ENCODE results near the gene ZNF844. TPM values are rescaled to one million over a fixed set of nuclear protein-coding genes. Genes with fewer than 3 reads are reported as not detected.
"Not testable (repeated sequence)": the region's sequence is repeated elsewhere in the genome, so short reads cannot be mapped to it uniquely, and the experiment has no call there.

Gene ZNF844
- polyA plus RNA-seq, 1 donor from 2014 or later: 11.1 TPM

DNA sequence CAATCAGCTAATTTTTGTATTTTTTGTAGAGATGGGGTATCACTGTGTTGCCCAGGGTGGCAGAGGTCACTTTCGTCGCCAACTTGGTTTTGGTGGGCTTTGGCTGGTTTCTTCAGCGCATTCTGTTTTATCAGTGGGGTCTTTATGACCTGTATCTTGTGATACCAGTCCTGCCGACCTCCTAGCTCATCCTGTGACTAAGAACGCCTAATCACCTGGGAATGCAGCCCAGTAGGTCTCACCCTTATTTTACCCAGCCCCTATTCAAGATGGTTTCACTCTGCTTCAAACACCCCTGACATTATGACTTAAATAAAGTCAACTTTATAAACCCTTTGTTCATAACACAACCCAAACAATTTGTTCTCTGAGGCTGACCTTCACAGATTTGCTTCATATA is 8.7 kb upstream of the ZNF844 start:
- Histone ChIP-seq H3K9ac (ENCODE audit: low read length) (no peak overlapping the region), H3K27me3 (ENCODE audit: insufficient read depth, low read depth, low read length) (no peaks in the 10 kb centered on the region), H3K9me2 (ENCODE audit: insufficient read depth, low read length) (no peaks in the 10 kb centered on the region), H3F3A (ENCODE audit: insufficient read depth, low read length, poor library complexity, severe bottlenecking) (no peaks in the 10 kb centered on the region), H3K79me2 (replicated peaks; ENCODE audit: insufficient read depth, low read length) (no peaks in the 10 kb centered on the region), H4K20me1 (ENCODE audit: insufficient read depth) (no peaks in the 10 kb centered on the region), H2AFZ (ENCODE audit: low read depth, low read length) (no peak overlapping the region), H3K27ac (ENCODE audit: low read length) (no peak overlapping the region), H3K4me2 (ENCODE audit: low read length) (no peak overlapping the region), H3K36me3 (ENCODE audit: insufficient read depth, low read length) (no peaks in the 10 kb centered on the region), H3K4me3 (ENCODE audit: low read length) (no peak overlapping the region), H3K9me3 (ENCODE audit: low read length) (no peaks in the 10 kb centered on the region)
- TF ChIP-seq RAD21 (conservative IDR thresholded peaks at IDR 0.05) (no peak), MXI1 (conservative IDR thresholded peaks at IDR 0.05; ENCODE audit: poor library complexity, severe bottlenecking) (no peak), POLR2AphosphoS5 (IDR thresholded peaks at IDR 0.05) (no peak), EP300 (conservative IDR thresholded peaks at IDR 0.05; ENCODE audit: poor library complexity, severe bottlenecking) (no peak), EZH2 (IDR thresholded peaks at IDR 0.05; ENCODE audit: borderline replicate concordance, insufficient read depth, low read length, poor library complexity, severe bottlenecking) (no peak)

DNA sequence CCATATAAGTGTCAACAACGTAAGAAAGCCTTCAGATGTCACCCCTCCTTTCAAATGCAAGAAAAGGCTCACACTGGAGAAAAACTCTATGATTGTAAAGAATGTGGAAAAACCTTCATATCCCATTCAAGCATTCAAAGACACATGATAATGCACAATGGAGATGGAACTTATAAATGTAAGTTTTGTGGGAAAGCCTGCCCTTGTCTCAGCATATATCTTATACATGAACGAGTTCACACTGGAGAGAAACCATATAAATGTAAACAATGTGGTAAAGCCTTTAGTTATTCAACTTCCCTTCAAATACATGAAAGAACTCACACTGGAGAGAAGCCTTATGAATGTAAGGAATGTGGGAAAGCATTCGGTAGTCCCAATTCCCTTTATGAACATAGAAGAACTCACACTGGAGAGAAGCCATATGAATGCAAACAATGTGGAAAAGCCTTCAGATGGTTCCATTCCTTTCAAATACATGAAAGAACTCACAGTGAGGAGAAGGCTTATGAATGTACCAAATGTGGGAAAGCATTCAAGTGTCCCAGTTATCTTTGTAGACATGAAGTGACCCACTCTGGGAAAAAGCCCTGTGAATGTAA is 11.1 kb downstream of the ZNF844 start:
- H3K4me3 ChIP-seq (ENCODE audit: low read length): no peak overlapping the region

DNA sequence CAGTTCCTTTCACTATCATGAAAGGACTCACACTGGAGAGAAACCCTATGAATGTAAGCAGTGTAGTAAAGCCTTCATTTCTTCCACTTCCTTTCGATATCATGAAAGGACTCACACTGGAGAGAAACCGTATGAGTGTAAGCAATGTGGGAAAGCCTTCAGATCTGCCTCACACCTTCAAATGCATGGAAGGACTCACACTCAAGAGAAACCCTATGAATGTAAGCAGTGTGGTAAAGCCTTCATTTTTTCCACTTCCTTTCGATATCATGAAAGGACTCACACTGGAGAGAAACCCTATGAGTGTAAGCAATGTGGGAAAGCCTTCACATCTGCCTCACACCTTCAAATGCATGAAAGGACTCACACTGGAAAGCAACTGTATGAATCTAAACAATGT is 11.8 kb downstream of the ZNF844 start:
- H3K27ac ChIP-seq (ENCODE audit: low read length); H3K9ac ChIP-seq (ENCODE audit: low read length); H3K4me2 ChIP-seq (ENCODE audit: low read length); H4K20me1 ChIP-seq (ENCODE audit: insufficient read depth); H3K9me2 ChIP-seq (ENCODE audit: insufficient read depth, low read length); H2AFZ ChIP-seq (ENCODE audit: low read depth, low read length); H3K4me3 ChIP-seq (ENCODE audit: low read length); H3F3A ChIP-seq (ENCODE audit: insufficient read depth, low read length, poor library complexity, severe bottlenecking); H3K27me3 ChIP-seq (ENCODE audit: insufficient read depth, low read depth, low read length): not testable (repeated sequence)
- H3K9me3 ChIP-seq (ENCODE audit: low read length): peaks cover 45% of the 10 kb centered on the region
- H3K79me2 ChIP-seq (replicated peaks; ENCODE audit: insufficient read depth, low read length): peaks cover 14% of the 10 kb centered on the region
- peaks cover 46% of the 10 kb centered on the region for H3K36me3 ChIP-seq (ENCODE audit: insufficient read depth, low read length)

More for the DNA sequence above, 11.1 kb downstream of the ZNF844 start:
- H3K27ac ChIP-seq (ENCODE audit: low read length): no peak overlapping the region
- H3K79me2 ChIP-seq (replicated peaks; ENCODE audit: insufficient read depth, low read length): peaks cover 19% of the 10 kb centered on the region
- no peaks in the 10 kb centered on the region for H3K27me3 ChIP-seq (ENCODE audit: insufficient read depth, low read depth, low read length)
- TF ChIP-seq, protein P1, sequence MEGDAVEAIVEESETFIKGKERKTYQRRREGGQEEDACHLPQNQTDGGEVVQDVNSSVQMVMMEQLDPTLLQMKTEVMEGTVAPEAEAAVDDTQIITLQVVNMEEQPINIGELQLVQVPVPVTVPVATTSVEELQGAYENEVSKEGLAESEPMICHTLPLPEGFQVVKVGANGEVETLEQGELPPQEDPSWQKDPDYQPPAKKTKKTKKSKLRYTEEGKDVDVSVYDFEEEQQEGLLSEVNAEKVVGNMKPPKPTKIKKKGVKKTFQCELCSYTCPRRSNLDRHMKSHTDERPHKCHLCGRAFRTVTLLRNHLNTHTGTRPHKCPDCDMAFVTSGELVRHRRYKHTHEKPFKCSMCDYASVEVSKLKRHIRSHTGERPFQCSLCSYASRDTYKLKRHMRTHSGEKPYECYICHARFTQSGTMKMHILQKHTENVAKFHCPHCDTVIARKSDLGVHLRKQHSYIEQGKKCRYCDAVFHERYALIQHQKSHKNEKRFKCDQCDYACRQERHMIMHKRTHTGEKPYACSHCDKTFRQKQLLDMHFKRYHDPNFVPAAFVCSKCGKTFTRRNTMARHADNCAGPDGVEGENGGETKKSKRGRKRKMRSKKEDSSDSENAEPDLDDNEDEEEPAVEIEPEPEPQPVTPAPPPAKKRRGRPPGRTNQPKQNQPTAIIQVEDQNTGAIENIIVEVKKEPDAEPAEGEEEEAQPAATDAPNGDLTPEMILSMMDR (IDR thresholded peaks at IDR 0.05; ENCODE audit: poor library complexity, severe bottlenecking): no peak
- TF ChIP-seq RAD21 (conservative IDR thresholded peaks at IDR 0.05) (no peak), TAF1 (IDR thresholded peaks at IDR 0.05; ENCODE audit: low read depth) (no peak), EP300 (conservative IDR thresholded peaks at IDR 0.05; ENCODE audit: poor library complexity, severe bottlenecking) (no peak), MXI1 (conservative IDR thresholded peaks at IDR 0.05; ENCODE audit: poor library complexity, severe bottlenecking) (no peak), EZH2 (IDR thresholded peaks at IDR 0.05; ENCODE audit: borderline replicate concordance, insufficient read depth, low read length, poor library complexity, severe bottlenecking) (no peak), REST (IDR thresholded peaks at IDR 0.05; ENCODE audit: borderline replicate concordance) (no peak), POLR2AphosphoS5 (IDR thresholded peaks at IDR 0.05) (no peak), SMC3 (conservative IDR thresholded peaks at IDR 0.05; ENCODE audit: poor library complexity) (no peak)
- no peaks in the 10 kb centered on the region for H3K9me2 ChIP-seq (ENCODE audit: insufficient read depth, low read length)
- no peak overlapping the region for H3K9ac ChIP-seq (ENCODE audit: low read length)
- peaks cover 43% of the 10 kb centered on the region for H3K36me3 ChIP-seq (ENCODE audit: insufficient read depth, low read length)
- no peaks in the 10 kb centered on the region for H3F3A ChIP-seq (ENCODE audit: insufficient read depth, low read length, poor library complexity, severe bottlenecking)
- peaks cover 45% of the 10 kb centered on the region for H3K9me3 ChIP-seq (ENCODE audit: low read length)
- no peak overlapping the region for H3K4me2 ChIP-seq (ENCODE audit: low read length)
- no peak overlapping the region for H2AFZ ChIP-seq (ENCODE audit: low read depth, low read length)
- H4K20me1 ChIP-seq (ENCODE audit: insufficient read depth): no peaks in the 10 kb centered on the region

All from neural cell (in vitro differentiated cells).